Islet of Langerhans (tissue), 1 donor: Measurements from ENCODE around the gene DNTT.

Experiments used
- FAIRE-seq: peaks from one replicate; lab custom pipeline; 2011; peaks lifted over from hg19 to GRCh38; lab: Jason Lieb, UNC

DNTT gene

GRCh38 chr10:96342402-96342801 is 38.2 kb downstream of the DNTT start:
- FAIRE-seq = no peak

GRCh38 chr10:96344178-96344577 is 39.9 kb downstream of the DNTT start:
- no peak for FAIRE-seq

GRCh38 chr10:96345222-96345621 is 41.0 kb downstream of the DNTT start:
- no peak for FAIRE-seq

- FAIRE-seq = no peak
Observed at GRCh38 chr10:96346295-96346694, 42.1 kb downstream of the DNTT start.

- no peak for FAIRE-seq
Observed at GRCh38 chr10:96352027-96352426, 47.8 kb downstream of the DNTT start.

GRCh38 chr10:96352582-96352981 is 48.3 kb downstream of the DNTT start:
- FAIRE-seq = no peak

- FAIRE-seq = no peak
Observed at GRCh38 chr10:96357038-96357620, 52.9 kb downstream of the DNTT start.

- FAIRE-seq = no peak
Observed at GRCh38 chr10:96358851-96359540, 54.8 kb downstream of the DNTT start, which contains the start of gene OPALIN. OPALIN (minus strand) TSS chr10:96359002; CDS start chr10:96358896, 106 bp downstream.

- FAIRE-seq = no peak
Observed at GRCh38 chr10:96359616-96360015, 55.4 kb downstream of the DNTT start.

- FAIRE-seq = no peak
Observed at GRCh38 chr10:96360331-96360730, 56.1 kb downstream of the DNTT start.

- FAIRE-seq = no peak
Observed at GRCh38 chr10:96360766-96361165, 56.5 kb downstream of the DNTT start.

GRCh38 chr10:96365571-96365970 is 61.3 kb downstream of the DNTT start:
- FAIRE-seq = no peak

- no peak for FAIRE-seq
Observed at GRCh38 chr10:96366508-96366907, 62.3 kb downstream of the DNTT start.

- no peak for FAIRE-seq
Observed at GRCh38 chr10:96367470-96367869, 63.2 kb downstream of the DNTT start.

- no peak for FAIRE-seq
Observed at GRCh38 chr10:96368971-96369370, 64.7 kb downstream of the DNTT start.

GRCh38 chr10:96369890-96370583 is 65.8 kb downstream of the DNTT start:
- no peak for FAIRE-seq

GRCh38 chr10:96370584-96371157 is 66.4 kb downstream of the DNTT start:
- no peak for FAIRE-seq

- FAIRE-seq = no peak
Observed at GRCh38 chr10:96371356-96371755, 67.1 kb downstream of the DNTT start.

GRCh38 chr10:96374004-96374403 is 69.8 kb downstream of the DNTT start:
- no peak for FAIRE-seq

- FAIRE-seq = no peak
Observed at GRCh38 chr10:96374639-96374984, 70.4 kb downstream of the DNTT start.

- peak; percentile 56 for FAIRE-seq
Observed at GRCh38 chr10:96374985-96375830, 71.0 kb downstream of the DNTT start.

GRCh38 chr10:96376483-96376882 is 72.2 kb downstream of the DNTT start:
- FAIRE-seq = no peak
